K562 (cell line): ENCODE results near the gene GUF1. TPM values are rescaled to one million over a fixed set of nuclear protein-coding genes. Genes with fewer than 3 reads are reported as not detected.
A peak's percentile ranks its signal among the peaks of the same experiment; 100 is the strongest.

Experiments
- CBFA2T3 ChIP-seq: fragments of 450-650 bp; IDR thresholded peaks from 2 replicates; pipeline ENCODE4 v1.6.1; 2017
- CGGBP1 ChIP-seq: fragments of 250-450 bp; sonication (Bioruptor Pico); IDR thresholded peaks from 2 replicates; pipeline ENCODE4 v1.9.0; 2021; ENCODE audit warnings: mild to moderate bottlenecking
- FOXK2 ChIP-seq, 2 experiments: fragments of 450-650 bp; IDR thresholded peaks in 1 of 2; conservative IDR thresholded peaks in 1 of 2; 2 replicates each; pipeline ENCODE4 v1.6.1; 2016; ENCODE audit warnings: low read depth in 2 of 2, mild to moderate bottlenecking in 1 of 2
- GABPB1 ChIP-seq: sonication (generic); formaldehyde crosslinking; IDR thresholded peaks from 2 replicates; pipeline ENCODE4 v1.8.0; 2022; ENCODE audit warnings: mild to moderate bottlenecking, missing genetic modification reagents
- GTF2E2 ChIP-seq: fragments of 200-800 bp; sonication (Bioruptor generic); IDR thresholded peaks from 2 replicates; pipeline ENCODE4 v1.6.1; 2016; ENCODE audit warnings: missing genetic modification characterization, missing compliant biosample characterization
- HDAC1 ChIP-seq, 2 experiments: fragments of 450-650 bp; IDR thresholded peaks; 2 replicates each; pipeline ENCODE4 v1.6.1; 2016 to 2017; ENCODE audit warnings: inconsistent platforms in 1 of 2, mild to moderate bottlenecking in 1 of 2, moderate library complexity in 1 of 2
- HNRNPLL ChIP-seq: fragments of 200-400 bp; formaldehyde crosslinking; IDR thresholded peaks from 2 replicates; pipeline ENCODE4 v1.6.1; 2017; ENCODE audit warnings: low read length, low read depth, mild to moderate bottlenecking; ENCODE audit not compliant: poor library complexity, severe bottlenecking
- KAT7 ChIP-seq: sonication (generic); formaldehyde crosslinking; IDR thresholded peaks from 2 replicates; pipeline ENCODE4 v1.8.0; 2022; ENCODE audit warnings: missing genetic modification reagents, mild to moderate bottlenecking, borderline replicate concordance
- MNT ChIP-seq, 2 experiments: fragments of 450-650 bp; conservative IDR thresholded peaks; 2 replicates each; pipeline ENCODE4 v1.6.1; 2017; ENCODE audit warnings: mild to moderate bottlenecking in 2 of 2, moderate library complexity in 2 of 2
- POU5F1 ChIP-seq: fragments of 150-350 bp; IDR thresholded peaks from 2 replicates; pipeline ENCODE4 v1.6.1; 2014; ENCODE audit warnings: borderline replicate concordance, low read length, low read depth, mild to moderate bottlenecking; ENCODE audit not compliant: partially characterized antibody
- SIN3A ChIP-seq, 2 experiments: fragments of 150-350 bp in 1 of 2; IDR thresholded peaks; 2 replicates each; pipeline ENCODE4 v1.6.1; 2011 to 2016; ENCODE audit warnings: borderline replicate concordance in 2 of 2, low read depth in 2 of 2, low read length in 2 of 2, mild to moderate bottlenecking in 2 of 2, moderate library complexity in 2 of 2; ENCODE audit not compliant: control insufficient read depth in 1 of 2
- SIX5 ChIP-seq, 2 experiments: IDR thresholded peaks; 2 replicates each; pipeline ENCODE4 v1.6.1; 2011; ENCODE audit warnings: low read length in 2 of 2, borderline replicate concordance in 1 of 2, low read depth in 1 of 2, mild to moderate bottlenecking in 1 of 2, moderate library complexity in 1 of 2; ENCODE audit not compliant: insufficient read depth in 1 of 2
- TEAD1 ChIP-seq, 2 experiments: fragments of 450-650 bp in 1 of 2; sonication (generic) in 1 of 2; formaldehyde crosslinking; IDR thresholded peaks; 2 replicates each; pipeline versions ENCODE4 v1.4.0 to v1.8.0; 2020 to 2022; ENCODE audit warnings: mild to moderate bottlenecking in 2 of 2, missing genetic modification reagents in 1 of 2
- XRCC5 ChIP-seq: fragments of 200-400 bp; formaldehyde crosslinking; IDR thresholded peaks from 2 replicates; pipeline ENCODE4 v1.6.1; 2017; ENCODE audit warnings: low read depth, mild to moderate bottlenecking, low read length
- ZBTB11 ChIP-seq, 3 experiments: fragments of 200-800 bp in 1 of 3; fragments of 250-450 bp in 1 of 3; fragments of 450-650 bp in 1 of 3; sonication (Bioruptor Pico) in 1 of 3; sonication (Bioruptor generic) in 1 of 3; formaldehyde crosslinking in 1 of 3; IDR thresholded peaks; 2 replicates each; pipeline versions ENCODE4 v1.6.1 to v1.8.0; 2016 to 2022; ENCODE audit warnings: mild to moderate bottlenecking in 2 of 3, missing genetic modification characterization in 2 of 3, missing compliant biosample characterization in 1 of 3, moderate library complexity in 1 of 3
- ZNF280B ChIP-seq: fragments of 250-450 bp; sonication (Bioruptor Pico); IDR thresholded peaks from 2 replicates; pipeline ENCODE4 v1.5.1; 2021; ENCODE audit warnings: mild to moderate bottlenecking
- ZNF354B ChIP-seq: fragments of 250-450 bp; sonication (Bioruptor Pico); IDR thresholded peaks from 2 replicates; pipeline ENCODE4 v1.4.0; 2020
- polyA plus RNA-seq, 8 experiments: library from polyadenylated mRNA; depleted of rRNA in 4 of 8; stranded (reverse) in 5 of 8; unstranded in 3 of 8; fragments of >200 nt; fragmentation: Nextera tagmentation in 2 of 8; fragmentation: Illumina TruSeq in 1 of 8; extraction: Ambion mirVana in 2 of 8; extraction: Trizol in 1 of 8; gene quantifications; 2 replicates each; pipeline versions ENCODE4 v1.2.1 to v1.2.3, GENCODE V29; 2011 to 2014; ENCODE audit warnings: inconsistent platforms in 1 of 8, missing spikeins in 1 of 8
- total RNA-seq, 7 experiments: library from RNA; depleted of rRNA in 6 of 7; stranded (reverse); fragments of >200 nt in 6 of 7; fragmentation: Illumina TruSeq in 2 of 7; extraction: Trizol in 2 of 7; gene quantifications; 2 replicates each; pipeline versions ENCODE4 v1.2.1 to v1.2.3, GENCODE V29; 2011 to 2021; ENCODE audit warnings: low replicate concordance in 1 of 7

Gene GUF1
- total and polyA plus RNA-seq, 9 of the 15 experiments (the other 6 are each of a cell fraction or from before 2014, with no cell fraction given), result 8.1 to 47.5 (median 25.0) TPM

- TF ChIP-seq SIN3A (IDR thresholded peaks at IDR 0.05; ENCODE audit: borderline replicate concordance in 2 of 2, control insufficient read depth in 1 of 2, low read depth in 2 of 2, low read length in 2 of 2) (peak in 1 of 2 experiments; percentile 78; a peak in 1 of 4 replicates), ZBTB11 (CRISPR knock-in tag; IDR thresholded peaks at IDR 0.05) (peak in 1 of 3 experiments; percentile 56; a peak in 1 of 6 replicates), SIX5 (IDR thresholded peaks at IDR 0.05; ENCODE audit: borderline replicate concordance in 1 of 2, insufficient read depth in 1 of 2, low read depth in 1 of 2, low read length in 2 of 2) (peak in 1 of 2 experiments; percentile 20; a peak in 1 of 4 replicates), GTF2E2 (peak; percentile 77), XRCC5 (no peak; the same call in 1 of the 2 replicates), MNT (conservative IDR thresholded peaks at IDR 0.05) (peak; percentile 93 to 96), POU5F1 (no peak), CGGBP1 (CRISPR knock-in tag) (no peak), GABPB1 (peak; percentile 72), CBFA2T3 (no peak), ZNF354B (no peak), HNRNPLL (no peak), HDAC1 (IDR thresholded peaks at IDR 0.05) (peak in 1 of 2 experiments; percentile 94; a peak in 2 of 4 replicates), TEAD1 (CRISPR knock-in tag; IDR thresholded peaks at IDR 0.05) (0 out of 4 replicates have a peak, but pooled peaks of 1 of the 2 experiments have one; percentile 3), FOXK2 (conservative IDR thresholded peaks at IDR 0.05 in 1 of 2, IDR thresholded peaks at IDR 0.05 in 1 of 2; ENCODE audit: low read depth in 2 of 2) (peak; percentile 66 to 86), KAT7 (CRISPR knock-in tag) (no peak), ZNF280B (CRISPR knock-in tag) (no peak)
Observed at GRCh38 chr4:44678094-44679041, at the start of gene GUF1 (continued).
